T-helper 1 cell (primary cell): ENCODE results near the gene PLK1.
"Not testable (repeated sequence)": the region's sequence is repeated elsewhere in the genome, so short reads cannot be mapped to it uniquely, and the experiment has no call there.

Experiments
- DNase-seq, 5 donors: peaks; one replicate each; pipeline ENCODE4 v3.0.0-alpha.2; 2012 to 2020
- total RNA-seq, 4 donors: gene quantifications; one replicate each; lab custom pipeline; 2026; lab: John Stamatoyannopoulos, UW

Gene PLK1
- 0.61 to 2.2 (median 1.2) reads per million in 4 donors for total RNA-seq

- DNase-seq = peak; percentile 37 to 86 (median 60)
Observed at GRCh38 chr16:23678430-23679273, at the start of gene PLK1. TSS of gene PLK1 (plus strand) at chr16:23678889. CDS start at chr16:23678933, 44 bp downstream.

GRCh38 chr16:23629516-23629915 is 49.2 kb upstream of the PLK1 start:
- DNase-seq = no peak

- not testable (repeated sequence) for DNase-seq
Observed at GRCh38 chr16:23631874-23632273, 46.8 kb upstream of the PLK1 start.

- no peak for DNase-seq
Observed at GRCh38 chr16:23634461-23635036, 44.1 kb upstream of the PLK1 start.

GRCh38 chr16:23635958-23636357 is 42.7 kb upstream of the PLK1 start:
- no peak for DNase-seq

GRCh38 chr16:23640615-23640930 is 38.1 kb upstream of the PLK1 start:
- no peak for DNase-seq

- peak; percentile 75 to 92 (median 79) for DNase-seq
Observed at GRCh38 chr16:23640931-23641765, 37.5 kb upstream of the PLK1 start, which contains the start of the genes DCTN5 and PALB2. TSS of gene DCTN5 (plus strand) at chr16:23641466. CDS start at chr16:23641543, 77 bp downstream. TSS of gene PALB2 (minus strand) at chr16:23641310. CDS start at chr16:23641157, 153 bp downstream.

GRCh38 chr16:23642246-23642774 is 36.4 kb upstream of the PLK1 start:
- no peak for DNase-seq

GRCh38 chr16:23650674-23651416 is 27.8 kb upstream of the PLK1 start:
- no peak for DNase-seq

- DNase-seq = no peak
Observed at GRCh38 chr16:23651943-23652468, 26.7 kb upstream of the PLK1 start.

- no peak for DNase-seq
Observed at GRCh38 chr16:23663918-23664317, 14.8 kb upstream of the PLK1 start.

- DNase-seq = no peak
Observed at GRCh38 chr16:23666571-23667354, 11.9 kb upstream of the PLK1 start.

- no peak for DNase-seq
Observed at GRCh38 chr16:23667355-23667659, 11.4 kb upstream of the PLK1 start.

GRCh38 chr16:23668225-23668624 is 10.5 kb upstream of the PLK1 start:
- DNase-seq = no peak

GRCh38 chr16:23668873-23669272 is 9.8 kb upstream of the PLK1 start:
- no peak for DNase-seq

- peak in 1 of 5 donors; percentile 78 for DNase-seq
Observed at GRCh38 chr16:23670137-23670776, 8.4 kb upstream of the PLK1 start.

- no peak for DNase-seq
Observed at GRCh38 chr16:23673971-23674614, 4.6 kb upstream of the PLK1 start.

- DNase-seq = no peak
Observed at GRCh38 chr16:23676924-23677480, 1.7 kb upstream of the PLK1 start.

- peak in 1 of 5 donors; percentile 25 for DNase-seq
Observed at GRCh38 chr16:23679274-23679985, 741 bp downstream of the PLK1 start.
